ENCODE measurements around the gene CFAP61. TPM values are rescaled to one million over a fixed set of nuclear protein-coding genes. Genes with fewer than 3 reads are reported as not detected.

The CFAP61 gene
- total and polyA plus RNA-seq, 2 experiments from 2014 or later, result 1.0 TPM; not detected in 1

DNA sequence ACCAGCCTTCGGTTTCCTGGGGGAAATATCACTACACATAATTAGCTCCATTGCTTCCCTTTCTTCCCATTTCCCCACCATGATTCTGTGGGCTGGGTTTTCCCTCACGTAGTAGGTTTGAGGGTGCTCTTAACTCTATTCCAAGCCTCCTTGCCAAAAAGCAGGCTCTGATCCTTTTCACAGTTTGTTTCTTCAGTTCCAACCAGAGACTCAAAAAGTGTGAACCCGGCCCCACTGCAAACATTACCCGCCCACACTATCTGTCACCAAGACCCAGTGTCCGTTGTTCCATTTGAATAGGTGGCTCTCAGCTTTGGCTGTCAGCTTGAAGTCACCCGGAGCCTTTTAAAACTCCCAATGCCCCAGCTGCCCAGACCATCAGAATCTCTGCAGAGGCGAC is 47.0 kb upstream of the CFAP61 start:
- 67% methylated on average over 7 of the region's 7 CpGs for WGBS (ENCODE audit: low lambda C conversion rate, missing lambda C conversion rate)
- no peaks in the 10 kb centered on the region for H3K79me2 ChIP-seq
- no peak overlapping the region for H3K4me3 ChIP-seq
- H3K36me3 ChIP-seq (replicated peaks; ENCODE audit: insufficient read depth, low read depth), result no peaks in the 10 kb centered on the region
- H3K4me1 ChIP-seq (ENCODE audit: insufficient read depth), result peaks cover 26% of the 10 kb centered on the region
- no peaks in the 10 kb centered on the region for H4K20me1 ChIP-seq (ENCODE audit: insufficient read depth, poor library complexity, severe bottlenecking)
- H3K9me3 ChIP-seq (ENCODE audit: low read depth), result no peaks in the 10 kb centered on the region
- no peak for DNase-seq (ENCODE audit: low spot score)
- H3K27ac ChIP-seq, result no peak overlapping the region
- H3K9me2 ChIP-seq (replicated peaks; ENCODE audit: insufficient read depth), result no peaks in the 10 kb centered on the region
- H3K4me2 ChIP-seq, result no peak overlapping the region
- H3K27me3 ChIP-seq, result no peaks in the 10 kb centered on the region
- H2AFZ ChIP-seq, result no peak overlapping the region
- TF ChIP-seq CTCF (IDR thresholded peaks at IDR 0.05; ENCODE audit: poor library complexity) (no peak), EZH2 (IDR thresholded peaks at IDR 0.05; ENCODE audit: borderline replicate concordance) (no peak), EZH2phosphoT487 (IDR thresholded peaks at IDR 0.05; ENCODE audit: low read depth, severe bottlenecking, unreplicated experiment) (no peak)

DNA sequence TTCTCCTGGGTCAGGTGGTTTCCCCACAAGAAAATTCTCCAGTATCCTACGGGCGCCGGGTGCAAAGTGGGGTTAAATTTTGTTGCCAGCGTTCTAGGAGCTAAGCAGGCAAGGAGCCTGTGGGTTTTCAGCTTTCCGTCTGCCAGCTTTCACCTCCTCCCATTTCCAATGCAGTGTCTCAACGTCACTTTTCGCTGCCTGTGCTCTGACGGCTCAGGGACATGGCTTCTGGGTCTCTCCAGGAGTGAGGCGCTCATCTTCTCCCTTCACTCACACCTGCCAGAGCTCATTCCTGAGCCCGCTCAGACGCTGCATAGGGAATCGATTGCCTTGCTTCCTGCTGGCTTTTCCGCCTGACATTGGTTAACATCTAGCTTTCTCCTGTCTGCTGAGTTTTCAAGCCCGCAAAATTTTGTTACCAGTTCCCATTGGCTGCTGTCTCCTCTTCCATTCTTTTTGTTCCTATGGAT is 42.5 kb upstream of the CFAP61 start:
- Histone ChIP-seq H3K9me3 (ENCODE audit: low read depth) (no peaks in the 10 kb centered on the region), H3K9me2 (replicated peaks; ENCODE audit: insufficient read depth) (no peaks in the 10 kb centered on the region), H3K79me2 (no peaks in the 10 kb centered on the region), H2AFZ (no peak overlapping the region), H4K20me1 (ENCODE audit: insufficient read depth, poor library complexity, severe bottlenecking) (no peaks in the 10 kb centered on the region), H3K4me2 (peak overlapping the region; percentile 68), H3K27me3 (no peaks in the 10 kb centered on the region), H3K27ac (peak overlapping the region; percentile 92), H3K4me3 (no peak overlapping the region), H3K4me1 (ENCODE audit: insufficient read depth) (peaks cover 20% of the 10 kb centered on the region), H3K36me3 (replicated peaks; ENCODE audit: insufficient read depth, low read depth) (no peaks in the 10 kb centered on the region)
- WGBS (ENCODE audit: low lambda C conversion rate, missing lambda C conversion rate), result 40% methylated on average over 14 of the region's 14 CpGs
- TF ChIP-seq EZH2 (IDR thresholded peaks at IDR 0.05; ENCODE audit: borderline replicate concordance) (no peak), CTCF (IDR thresholded peaks at IDR 0.05; ENCODE audit: poor library complexity) (no peak), EZH2phosphoT487 (IDR thresholded peaks at IDR 0.05; ENCODE audit: low read depth, severe bottlenecking, unreplicated experiment) (no peak)
- no peak for DNase-seq (ENCODE audit: low spot score)

DNA sequence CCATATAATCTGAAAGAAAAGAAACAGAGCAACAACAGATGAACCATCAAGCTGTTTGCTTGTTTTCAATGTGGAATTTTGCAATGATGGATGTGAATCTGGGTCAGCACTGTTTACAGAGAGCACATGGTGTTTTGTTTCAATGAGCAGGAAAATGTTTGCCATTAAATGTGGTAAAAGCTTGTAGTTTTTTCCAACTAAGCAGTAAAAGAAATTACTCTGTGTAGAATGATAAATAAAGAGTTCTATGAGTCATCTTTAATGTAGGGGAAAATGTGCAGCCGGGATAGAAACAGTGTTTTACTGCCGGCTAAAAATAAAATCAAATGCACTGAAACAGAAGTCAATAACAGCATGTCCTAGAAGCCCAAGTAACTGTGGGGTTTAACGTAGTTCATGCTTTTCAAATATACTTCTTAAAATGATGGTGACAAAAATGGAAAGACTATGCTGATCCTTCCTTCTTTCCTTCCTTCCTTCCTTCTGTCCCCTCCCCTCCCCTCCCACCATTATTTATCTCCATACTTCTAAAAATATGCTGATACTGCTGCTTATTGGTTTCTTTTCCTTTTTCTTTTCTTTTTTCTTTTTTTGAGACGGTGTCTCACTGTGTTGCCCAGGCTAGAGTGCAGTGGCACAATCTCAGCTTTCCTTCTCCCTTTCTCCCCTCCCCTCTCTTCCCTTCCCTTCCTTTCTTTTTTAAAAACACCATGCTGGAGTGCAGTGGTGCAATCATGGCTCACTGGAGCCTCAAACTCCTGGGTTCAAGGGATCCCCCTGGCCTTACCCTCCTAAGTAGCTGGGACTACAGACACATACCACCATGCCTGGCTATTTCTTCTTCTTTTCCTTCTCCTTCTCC is 41.5 kb upstream of the CFAP61 start:
- peak overlapping the region; percentile 92 for H3K27ac ChIP-seq
- peaks cover 29% of the 10 kb centered on the region for H3K4me1 ChIP-seq (ENCODE audit: insufficient read depth)
- H3K4me3 ChIP-seq, result no peak overlapping the region
- no peak for TF ChIP-seq EZH2 (IDR thresholded peaks at IDR 0.05; ENCODE audit: borderline replicate concordance)
- TF ChIP-seq CTCF (IDR thresholded peaks at IDR 0.05; ENCODE audit: poor library complexity), result no peak
- TF ChIP-seq EZH2phosphoT487 (IDR thresholded peaks at IDR 0.05; ENCODE audit: low read depth, severe bottlenecking, unreplicated experiment), result peak; percentile 61
- DNase-seq (ENCODE audit: low spot score), result peak; percentile 61
- no peak overlapping the region for H2AFZ ChIP-seq
- H3K9me3 ChIP-seq (ENCODE audit: low read depth), result no peaks in the 10 kb centered on the region
- no peaks in the 10 kb centered on the region for H3K36me3 ChIP-seq (replicated peaks; ENCODE audit: insufficient read depth, low read depth)
- H3K9me2 ChIP-seq (replicated peaks; ENCODE audit: insufficient read depth), result no peaks in the 10 kb centered on the region
- H3K79me2 ChIP-seq, result no peaks in the 10 kb centered on the region
- WGBS (ENCODE audit: low lambda C conversion rate, missing lambda C conversion rate), result 29% methylated on average over 4 of the region's 4 CpGs
- H4K20me1 ChIP-seq (ENCODE audit: insufficient read depth, poor library complexity, severe bottlenecking), result no peaks in the 10 kb centered on the region
- no peaks in the 10 kb centered on the region for H3K27me3 ChIP-seq
- peak overlapping the region; percentile 68 for H3K4me2 ChIP-seq
